HG03558 (cell line): Measurements from ENCODE around the gene ADAMTSL3.
"Not testable (repeated sequence)": the region's sequence is repeated elsewhere in the genome, so short reads cannot be mapped to it uniquely, and the experiment has no call there.

Experiments
- ATAC-seq: cut with Tn5 transposase; IDR thresholded peaks from one replicate; pipeline ENCODE4 v1.9.1; 2021; ENCODE audit warnings: moderate number of reproducible peaks; ENCODE audit not compliant: unreplicated experiment; ENCODE audit errors: extremely low read depth

The ADAMTSL3 gene

GRCh38 chr15:83698294-83698693 is 44.4 kb downstream of the ADAMTSL3 start:
- ATAC-seq: no peak

- ATAC-seq: no peak
These were observed 45.1 kb downstream of the ADAMTSL3 start for GRCh38 chr15:83699028-83699427.

- ATAC-seq: no peak
These were observed 46.2 kb downstream of the ADAMTSL3 start for GRCh38 chr15:83700082-83700481.

GRCh38 chr15:83702314-83702713 is 48.4 kb downstream of the ADAMTSL3 start:
- not testable (repeated sequence) for ATAC-seq

GRCh38 chr15:83708328-83708727 is 54.4 kb downstream of the ADAMTSL3 start:
- no peak for ATAC-seq

- ATAC-seq: no peak
These were observed 55.3 kb downstream of the ADAMTSL3 start for GRCh38 chr15:83709241-83709640.

GRCh38 chr15:83709811-83710210 is 55.9 kb downstream of the ADAMTSL3 start:
- no peak for ATAC-seq

GRCh38 chr15:83710452-83710851 is 56.5 kb downstream of the ADAMTSL3 start:
- ATAC-seq: no peak

- no peak for ATAC-seq
These were observed 57.3 kb downstream of the ADAMTSL3 start for GRCh38 chr15:83711236-83711635.

GRCh38 chr15:83713242-83713641 is 59.3 kb downstream of the ADAMTSL3 start:
- ATAC-seq: no peak

GRCh38 chr15:83714939-83715628 is 61.2 kb downstream of the ADAMTSL3 start:
- ATAC-seq: no peak

GRCh38 chr15:83716605-83717004 is 62.7 kb downstream of the ADAMTSL3 start:
- no peak for ATAC-seq

GRCh38 chr15:83717010-83717409 is 63.1 kb downstream of the ADAMTSL3 start:
- no peak for ATAC-seq

GRCh38 chr15:83720468-83720867 is 66.5 kb downstream of the ADAMTSL3 start:
- ATAC-seq: no peak

- ATAC-seq: no peak
These were observed 67.1 kb downstream of the ADAMTSL3 start for GRCh38 chr15:83721031-83721430.

- ATAC-seq: no peak
These were observed 68.1 kb downstream of the ADAMTSL3 start for GRCh38 chr15:83721981-83722380.

GRCh38 chr15:83723216-83723615 is 69.3 kb downstream of the ADAMTSL3 start:
- no peak for ATAC-seq

- ATAC-seq: no peak
These were observed 78.3 kb downstream of the ADAMTSL3 start for GRCh38 chr15:83732196-83732595.

- ATAC-seq: no peak
These were observed 78.8 kb downstream of the ADAMTSL3 start for GRCh38 chr15:83732770-83733169.

- no peak for ATAC-seq
These were observed 79.3 kb downstream of the ADAMTSL3 start for GRCh38 chr15:83733206-83733605.

- ATAC-seq: no peak
These were observed 79.8 kb downstream of the ADAMTSL3 start for GRCh38 chr15:83733691-83734090.

GRCh38 chr15:83734487-83734886 is 80.6 kb downstream of the ADAMTSL3 start:
- no peak for ATAC-seq
